GM23338 (cell line): Measurements from ENCODE around the gene RPS19BP1. TPM values are rescaled to one million over a fixed set of nuclear protein-coding genes. Genes with fewer than 3 reads are reported as not detected.

Experiments
- ATAC-seq: fragments of 200-7000 bp; cut with Tn5 transposase; 3 replicates; pipeline ENCODE4 v1.9.1; 2020
- DNase-seq: peaks from one replicate; pipeline ENCODE4 v3.0.0-alpha.2; 2015; ENCODE audit warnings: low spot score
- H2AFZ ChIP-seq: fragments of 200-600 bp; sonication (generic); 2 replicates; pipeline ENCODE4 v1.8.0; 2016; ENCODE audit warnings: antibody characterized with exemption, mild to moderate bottlenecking, moderate library complexity
- H3F3A ChIP-seq: fragments of 200-600 bp; sonication (generic); replicated peaks from 2 replicates; pipeline ENCODE4 v1.8.0; 2017; ENCODE audit warnings: antibody characterized with exemption, mixed run types, low read depth
- H3K27ac ChIP-seq: fragments of 200-600 bp; sonication (generic); 2 replicates; pipeline ENCODE4 v1.6.1; 2016; ENCODE audit warnings: low read depth
- H3K27me3 ChIP-seq: fragments of 200-600 bp; sonication (generic); 2 replicates; pipeline ENCODE4 v1.8.0; 2016; ENCODE audit warnings: mild to moderate bottlenecking, mixed run types, moderate library complexity; ENCODE audit not compliant: insufficient read depth
- H3K36me3 ChIP-seq: fragments of 200-600 bp; sonication (generic); 2 replicates; pipeline ENCODE4 v1.8.0; 2016; ENCODE audit warnings: mild to moderate bottlenecking; ENCODE audit not compliant: insufficient read depth
- H3K4me1 ChIP-seq: fragments of 200-600 bp; sonication (generic); 2 replicates; pipeline ENCODE4 v1.8.0; 2016; ENCODE audit warnings: mild to moderate bottlenecking, moderate library complexity; ENCODE audit not compliant: insufficient read depth
- H3K4me2 ChIP-seq: fragments of 200-600 bp; sonication (generic); 2 replicates; pipeline ENCODE4 v1.7.1; 2017; ENCODE audit warnings: mixed run types
- H3K4me3 ChIP-seq: fragments of 200-600 bp; sonication (generic); 2 replicates; pipeline ENCODE4 v1.6.1; 2016; ENCODE audit warnings: mixed run types
- H3K79me2 ChIP-seq: fragments of 200-600 bp; sonication (generic); replicated peaks from 2 replicates; pipeline ENCODE4 v1.8.0; 2017; ENCODE audit warnings: mild to moderate bottlenecking; ENCODE audit not compliant: insufficient read depth
- H3K9me2 ChIP-seq: fragments of 200-600 bp; sonication (generic); 2 replicates; pipeline ENCODE4 v1.8.0; 2017; ENCODE audit not compliant: insufficient read depth
- H4K20me1 ChIP-seq: fragments of 200-600 bp; sonication (generic); replicated peaks from 2 replicates; pipeline ENCODE4 v1.8.0; 2017; ENCODE audit warnings: mild to moderate bottlenecking; ENCODE audit not compliant: insufficient read depth
- H3K27ac Mint-ChIP-seq: 2 replicates; pipeline ENCODE4 v1.8.0; 2020; ENCODE audit warnings: inconsistent platforms, mild to moderate bottlenecking, moderate library complexity, mixed read lengths
- H3K27me3 Mint-ChIP-seq: 3 replicates; pipeline ENCODE4 v1.8.0; 2022; ENCODE audit warnings: low read depth, mild to moderate bottlenecking, moderate library complexity, mixed read lengths, inconsistent platforms; ENCODE audit not compliant: insufficient read depth, poor library complexity
- H3K36me3 Mint-ChIP-seq: 3 replicates; pipeline ENCODE4 v1.8.0; 2021; ENCODE audit warnings: low read depth, mild to moderate bottlenecking, inconsistent platforms, moderate library complexity, mixed read lengths
- H3K4me1 Mint-ChIP-seq: 3 replicates; pipeline ENCODE4 v1.8.0; 2020; ENCODE audit warnings: mild to moderate bottlenecking, inconsistent platforms, mixed read lengths
- H3K4me3 Mint-ChIP-seq: 3 replicates; pipeline ENCODE4 v1.8.0; 2021; ENCODE audit warnings: moderate library complexity, mild to moderate bottlenecking, inconsistent platforms, mixed read lengths
- H3K9me3 Mint-ChIP-seq: 3 replicates; pipeline ENCODE4 v1.8.0; 2020; ENCODE audit warnings: moderate library complexity, mild to moderate bottlenecking, inconsistent platforms, mixed read lengths
- CREB1 ChIP-seq: fragments of 250-450 bp; sonication (Bioruptor Pico); IDR thresholded peaks from 2 replicates; pipeline ENCODE4 v1.5.0; 2020; ENCODE audit warnings: low read depth, mild to moderate bottlenecking, moderate library complexity
- EZH2 ChIP-seq: fragments of 200-600 bp; sonication (generic); IDR thresholded peaks from one replicate; pipeline ENCODE4 v1.8.0; 2017; ENCODE audit warnings: antibody characterized with exemption, mild to moderate bottlenecking, low read depth; ENCODE audit not compliant: unreplicated experiment
- EZH2phosphoT487 ChIP-seq: fragments of 200-600 bp; sonication (generic); IDR thresholded peaks from one replicate; pipeline ENCODE4 v1.8.1; 2018; ENCODE audit warnings: antibody characterized with exemption; ENCODE audit not compliant: unreplicated experiment
- JUNB ChIP-seq: IDR thresholded peaks from one replicate; pipeline ENCODE4 v1.6.1; 2016; ENCODE audit warnings: antibody characterized with exemption; ENCODE audit not compliant: unreplicated experiment
- NANOG ChIP-seq: IDR thresholded peaks from 2 replicates; pipeline ENCODE4 v1.6.1; 2016; ENCODE audit warnings: antibody characterized with exemption, borderline replicate concordance
- POLR2AphosphoS5 ChIP-seq: IDR thresholded peaks from 2 replicates; pipeline ENCODE4 v1.6.1; 2016; ENCODE audit warnings: antibody characterized with exemption, low read depth
- STAT1 ChIP-seq: IDR thresholded peaks from one replicate; pipeline ENCODE4 v1.6.1; 2016; ENCODE audit warnings: antibody characterized with exemption; ENCODE audit not compliant: unreplicated experiment
- ZNF114 ChIP-seq: fragments of 250-450 bp; sonication (Bioruptor Pico); IDR thresholded peaks from 2 replicates; pipeline ENCODE4 v1.5.0; 2020; ENCODE audit warnings: mild to moderate bottlenecking, moderate library complexity
- ZNF331 ChIP-seq: fragments of 250-450 bp; sonication (Bioruptor Pico); IDR thresholded peaks from 2 replicates; pipeline ENCODE4 v1.5.0; 2020; ENCODE audit warnings: low read depth, mild to moderate bottlenecking, moderate library complexity
- polyA plus RNA-seq: library from polyadenylated mRNA; unstranded; fragments of >200 nt; fragmentation: Nextera tagmentation; extraction: Ambion mirVana; gene quantifications from 2 replicates; pipeline ENCODE4 v1.2.1, GENCODE V29; 2016
- total RNA-seq: library from RNA; depleted of rRNA; stranded (reverse); fragments of >200 nt; shearing (Covaris generic); gene quantifications from 2 replicates; pipeline ENCODE4 v1.2.3, GENCODE V29; 2014
- TF ChIP-seq, protein P1 (sequence below), 2 experiments: fragments of 200-600 bp in 1 of 2; sonication (generic) in 1 of 2; conservative IDR thresholded peaks; 2 replicates each; pipeline versions ENCODE4 v1.5.1 to v1.6.1; 2016 to 2017; ENCODE audit warnings: antibody characterized with exemption in 2 of 2, low read depth in 2 of 2, mild to moderate bottlenecking in 2 of 2, moderate library complexity in 1 of 2
- TF ChIP-seq, protein P2 (sequence below): fragments of 250-450 bp; sonication (Bioruptor Pico); IDR thresholded peaks from 2 replicates; pipeline ENCODE4 v1.5.0; 2020; ENCODE audit warnings: mild to moderate bottlenecking, moderate library complexity
- TF ChIP-seq, protein P3 (sequence below): IDR thresholded peaks from one replicate; pipeline ENCODE4 v1.6.1; 2018; ENCODE audit warnings: antibody characterized with exemption; ENCODE audit not compliant: unreplicated experiment
- TF ChIP-seq, protein P4 (sequence below): IDR thresholded peaks from 2 replicates; pipeline ENCODE4 v1.6.1; 2016; ENCODE audit warnings: antibody characterized with exemption

Gene RPS19BP1
- total and polyA plus RNA-seq, 2 experiments from 2014 or later, result 153 to 215 TPM

DNA sequence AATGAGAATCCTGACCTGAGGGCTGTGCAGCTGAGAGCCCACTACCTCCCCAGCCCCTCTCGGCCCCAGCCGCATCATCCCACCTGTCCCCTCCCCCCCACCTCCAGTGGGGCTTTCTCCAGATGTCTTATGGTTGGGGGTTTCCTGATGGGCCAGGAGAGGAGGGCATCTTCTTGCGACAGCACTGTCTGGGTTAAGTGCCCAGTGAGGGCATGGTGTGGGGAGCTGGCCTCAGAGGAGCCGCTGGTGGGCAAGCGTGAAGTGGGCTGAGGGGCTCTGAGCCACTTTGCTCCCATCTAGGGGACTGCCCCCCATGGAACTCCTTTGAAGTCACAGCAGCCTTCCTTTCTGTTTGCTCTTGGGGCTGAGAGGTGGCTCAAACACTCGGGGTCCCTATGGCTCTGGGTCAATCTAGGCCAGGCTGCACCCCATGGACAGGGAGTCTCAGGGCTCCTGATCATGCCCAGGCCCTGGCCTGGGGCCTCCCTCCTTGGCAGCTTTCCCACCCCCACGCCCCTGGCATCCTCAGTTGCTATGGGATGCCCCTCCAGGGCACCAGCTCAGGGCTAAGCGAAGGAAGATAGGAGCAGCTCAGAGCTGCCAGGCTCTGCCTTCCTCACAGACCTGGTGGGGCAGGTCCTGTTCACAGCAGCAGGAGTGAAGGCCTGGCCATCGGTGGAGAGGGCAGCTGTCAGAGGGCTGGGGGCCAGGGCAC is 41.4 kb downstream of the RPS19BP1 start:
- Mint-ChIP-seq H3K36me3 (no peaks in the 10 kb centered on the region), H3K4me3 (no peak overlapping the region), H3K9me3 (no peaks in the 10 kb centered on the region; the same call in 2 of the 3 replicates), H3K4me1 (peaks cover 10% of the 10 kb centered on the region), H3K27me3 (peaks cover 8% of the 10 kb centered on the region), H3K27ac (no peak overlapping the region)
- no peaks in the 10 kb centered on the region for H3K36me3 ChIP-seq
- no peaks in the 10 kb centered on the region; the same call in 1 of the 2 replicates for H3F3A ChIP-seq
- no peaks in the 10 kb centered on the region for H3K27me3 ChIP-seq
- ATAC-seq (no peak), DNase-seq (no peak)
- no peak overlapping the region for H3K27ac ChIP-seq
- no peaks in the 10 kb centered on the region for H3K9me2 ChIP-seq
- H3K79me2 ChIP-seq, result no peaks in the 10 kb centered on the region
- no peak overlapping the region for H3K4me3 ChIP-seq
- no peak overlapping the region for H2AFZ ChIP-seq
- no peaks in the 10 kb centered on the region for H3K4me1 ChIP-seq
- TF ChIP-seq, protein P1, sequence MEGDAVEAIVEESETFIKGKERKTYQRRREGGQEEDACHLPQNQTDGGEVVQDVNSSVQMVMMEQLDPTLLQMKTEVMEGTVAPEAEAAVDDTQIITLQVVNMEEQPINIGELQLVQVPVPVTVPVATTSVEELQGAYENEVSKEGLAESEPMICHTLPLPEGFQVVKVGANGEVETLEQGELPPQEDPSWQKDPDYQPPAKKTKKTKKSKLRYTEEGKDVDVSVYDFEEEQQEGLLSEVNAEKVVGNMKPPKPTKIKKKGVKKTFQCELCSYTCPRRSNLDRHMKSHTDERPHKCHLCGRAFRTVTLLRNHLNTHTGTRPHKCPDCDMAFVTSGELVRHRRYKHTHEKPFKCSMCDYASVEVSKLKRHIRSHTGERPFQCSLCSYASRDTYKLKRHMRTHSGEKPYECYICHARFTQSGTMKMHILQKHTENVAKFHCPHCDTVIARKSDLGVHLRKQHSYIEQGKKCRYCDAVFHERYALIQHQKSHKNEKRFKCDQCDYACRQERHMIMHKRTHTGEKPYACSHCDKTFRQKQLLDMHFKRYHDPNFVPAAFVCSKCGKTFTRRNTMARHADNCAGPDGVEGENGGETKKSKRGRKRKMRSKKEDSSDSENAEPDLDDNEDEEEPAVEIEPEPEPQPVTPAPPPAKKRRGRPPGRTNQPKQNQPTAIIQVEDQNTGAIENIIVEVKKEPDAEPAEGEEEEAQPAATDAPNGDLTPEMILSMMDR (conservative IDR thresholded peaks at IDR 0.05; ENCODE audit: low read depth in 2 of 2), result no peak
- TF ChIP-seq JUNB, result no peak
- TF ChIP-seq CREB1 (CRISPR knock-in tag), result no peak
- no peak for TF ChIP-seq ZNF114 (CRISPR knock-in tag)
- no peak for TF ChIP-seq EZH2phosphoT487
- no peak for TF ChIP-seq ZNF331
- no peak for TF ChIP-seq POLR2AphosphoS5
- no peak for TF ChIP-seq NANOG
- TF ChIP-seq, protein P2, sequence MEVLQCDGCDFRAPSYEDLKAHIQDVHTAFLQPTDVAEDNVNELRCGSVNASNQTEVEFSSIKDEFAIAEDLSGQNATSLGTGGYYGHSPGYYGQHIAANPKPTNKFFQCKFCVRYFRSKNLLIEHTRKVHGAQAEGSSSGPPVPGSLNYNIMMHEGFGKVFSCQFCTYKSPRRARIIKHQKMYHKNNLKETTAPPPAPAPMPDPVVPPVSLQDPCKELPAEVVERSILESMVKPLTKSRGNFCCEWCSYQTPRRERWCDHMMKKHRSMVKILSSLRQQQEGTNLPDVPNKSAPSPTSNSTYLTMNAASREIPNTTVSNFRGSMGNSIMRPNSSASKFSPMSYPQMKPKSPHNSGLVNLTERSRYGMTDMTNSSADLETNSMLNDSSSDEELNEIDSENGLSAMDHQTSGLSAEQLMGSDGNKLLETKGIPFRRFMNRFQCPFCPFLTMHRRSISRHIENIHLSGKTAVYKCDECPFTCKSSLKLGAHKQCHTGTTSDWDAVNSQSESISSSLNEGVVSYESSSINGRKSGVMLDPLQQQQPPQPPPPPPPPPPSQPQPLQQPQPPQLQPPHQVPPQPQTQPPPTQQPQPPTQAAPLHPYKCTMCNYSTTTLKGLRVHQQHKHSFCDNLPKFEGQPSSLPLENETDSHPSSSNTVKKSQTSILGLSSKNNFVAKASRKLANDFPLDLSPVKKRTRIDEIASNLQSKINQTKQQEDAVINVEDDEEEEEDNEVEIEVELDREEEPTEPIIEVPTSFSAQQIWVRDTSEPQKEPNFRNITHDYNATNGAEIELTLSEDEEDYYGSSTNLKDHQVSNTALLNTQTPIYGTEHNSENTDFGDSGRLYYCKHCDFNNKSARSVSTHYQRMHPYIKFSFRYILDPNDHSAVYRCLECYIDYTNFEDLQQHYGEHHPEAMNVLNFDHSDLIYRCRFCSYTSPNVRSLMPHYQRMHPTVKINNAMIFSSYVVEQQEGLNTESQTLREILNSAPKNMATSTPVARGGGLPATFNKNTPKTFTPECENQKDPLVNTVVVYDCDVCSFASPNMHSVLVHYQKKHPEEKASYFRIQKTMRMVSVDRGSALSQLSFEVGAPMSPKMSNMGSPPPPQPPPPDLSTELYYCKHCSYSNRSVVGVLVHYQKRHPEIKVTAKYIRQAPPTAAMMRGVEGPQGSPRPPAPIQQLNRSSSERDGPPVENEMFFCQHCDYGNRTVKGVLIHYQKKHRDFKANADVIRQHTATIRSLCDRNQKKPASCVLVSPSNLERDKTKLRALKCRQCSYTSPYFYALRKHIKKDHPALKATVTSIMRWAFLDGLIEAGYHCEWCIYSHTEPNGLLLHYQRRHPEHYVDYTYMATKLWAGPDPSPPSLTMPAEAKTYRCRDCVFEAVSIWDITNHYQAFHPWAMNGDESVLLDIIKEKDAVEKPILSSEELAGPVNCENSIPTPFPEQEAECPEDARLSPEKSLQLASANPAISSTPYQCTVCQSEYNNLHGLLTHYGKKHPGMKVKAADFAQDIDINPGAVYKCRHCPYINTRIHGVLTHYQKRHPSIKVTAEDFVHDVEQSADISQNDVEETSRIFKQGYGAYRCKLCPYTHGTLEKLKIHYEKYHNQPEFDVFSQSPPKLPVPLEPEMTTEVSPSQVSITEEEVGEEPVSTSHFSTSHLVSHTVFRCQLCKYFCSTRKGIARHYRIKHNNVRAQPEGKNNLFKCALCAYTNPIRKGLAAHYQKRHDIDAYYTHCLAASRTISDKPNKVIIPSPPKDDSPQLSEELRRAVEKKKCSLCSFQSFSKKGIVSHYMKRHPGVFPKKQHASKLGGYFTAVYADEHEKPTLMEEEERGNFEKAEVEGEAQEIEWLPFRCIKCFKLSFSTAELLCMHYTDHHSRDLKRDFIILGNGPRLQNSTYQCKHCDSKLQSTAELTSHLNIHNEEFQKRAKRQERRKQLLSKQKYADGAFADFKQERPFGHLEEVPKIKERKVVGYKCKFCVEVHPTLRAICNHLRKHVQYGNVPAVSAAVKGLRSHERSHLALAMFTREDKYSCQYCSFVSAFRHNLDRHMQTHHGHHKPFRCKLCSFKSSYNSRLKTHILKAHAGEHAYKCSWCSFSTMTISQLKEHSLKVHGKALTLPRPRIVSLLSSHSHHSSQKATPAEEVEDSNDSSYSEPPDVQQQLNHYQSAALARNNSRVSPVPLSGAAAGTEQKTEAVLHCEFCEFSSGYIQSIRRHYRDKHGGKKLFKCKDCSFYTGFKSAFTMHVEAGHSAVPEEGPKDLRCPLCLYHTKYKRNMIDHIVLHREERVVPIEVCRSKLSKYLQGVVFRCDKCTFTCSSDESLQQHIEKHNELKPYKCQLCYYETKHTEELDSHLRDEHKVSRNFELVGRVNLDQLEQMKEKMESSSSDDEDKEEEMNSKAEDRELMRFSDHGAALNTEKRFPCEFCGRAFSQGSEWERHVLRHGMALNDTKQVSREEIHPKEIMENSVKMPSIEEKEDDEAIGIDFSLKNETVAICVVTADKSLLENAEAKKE (CRISPR knock-in tag), result no peak
- TF ChIP-seq EZH2, result no peak
- no peak for TF ChIP-seq STAT1
- TF ChIP-seq, protein P3, sequence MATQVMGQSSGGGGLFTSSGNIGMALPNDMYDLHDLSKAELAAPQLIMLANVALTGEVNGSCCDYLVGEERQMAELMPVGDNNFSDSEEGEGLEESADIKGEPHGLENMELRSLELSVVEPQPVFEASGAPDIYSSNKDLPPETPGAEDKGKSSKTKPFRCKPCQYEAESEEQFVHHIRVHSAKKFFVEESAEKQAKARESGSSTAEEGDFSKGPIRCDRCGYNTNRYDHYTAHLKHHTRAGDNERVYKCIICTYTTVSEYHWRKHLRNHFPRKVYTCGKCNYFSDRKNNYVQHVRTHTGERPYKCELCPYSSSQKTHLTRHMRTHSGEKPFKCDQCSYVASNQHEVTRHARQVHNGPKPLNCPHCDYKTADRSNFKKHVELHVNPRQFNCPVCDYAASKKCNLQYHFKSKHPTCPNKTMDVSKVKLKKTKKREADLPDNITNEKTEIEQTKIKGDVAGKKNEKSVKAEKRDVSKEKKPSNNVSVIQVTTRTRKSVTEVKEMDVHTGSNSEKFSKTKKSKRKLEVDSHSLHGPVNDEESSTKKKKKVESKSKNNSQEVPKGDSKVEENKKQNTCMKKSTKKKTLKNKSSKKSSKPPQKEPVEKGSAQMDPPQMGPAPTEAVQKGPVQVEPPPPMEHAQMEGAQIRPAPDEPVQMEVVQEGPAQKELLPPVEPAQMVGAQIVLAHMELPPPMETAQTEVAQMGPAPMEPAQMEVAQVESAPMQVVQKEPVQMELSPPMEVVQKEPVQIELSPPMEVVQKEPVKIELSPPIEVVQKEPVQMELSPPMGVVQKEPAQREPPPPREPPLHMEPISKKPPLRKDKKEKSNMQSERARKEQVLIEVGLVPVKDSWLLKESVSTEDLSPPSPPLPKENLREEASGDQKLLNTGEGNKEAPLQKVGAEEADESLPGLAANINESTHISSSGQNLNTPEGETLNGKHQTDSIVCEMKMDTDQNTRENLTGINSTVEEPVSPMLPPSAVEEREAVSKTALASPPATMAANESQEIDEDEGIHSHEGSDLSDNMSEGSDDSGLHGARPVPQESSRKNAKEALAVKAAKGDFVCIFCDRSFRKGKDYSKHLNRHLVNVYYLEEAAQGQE, result no peak
- TF ChIP-seq, protein P4, sequence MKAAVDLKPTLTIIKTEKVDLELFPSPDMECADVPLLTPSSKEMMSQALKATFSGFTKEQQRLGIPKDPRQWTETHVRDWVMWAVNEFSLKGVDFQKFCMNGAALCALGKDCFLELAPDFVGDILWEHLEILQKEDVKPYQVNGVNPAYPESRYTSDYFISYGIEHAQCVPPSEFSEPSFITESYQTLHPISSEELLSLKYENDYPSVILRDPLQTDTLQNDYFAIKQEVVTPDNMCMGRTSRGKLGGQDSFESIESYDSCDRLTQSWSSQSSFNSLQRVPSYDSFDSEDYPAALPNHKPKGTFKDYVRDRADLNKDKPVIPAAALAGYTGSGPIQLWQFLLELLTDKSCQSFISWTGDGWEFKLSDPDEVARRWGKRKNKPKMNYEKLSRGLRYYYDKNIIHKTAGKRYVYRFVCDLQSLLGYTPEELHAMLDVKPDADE, result no peak
- peaks cover 3% of the 10 kb centered on the region; the same call in 1 of the 2 replicates for H4K20me1 ChIP-seq
- H3K4me2 ChIP-seq, result no peak overlapping the region
